Measurements from ENCODE around the gene DCTN3.

DCTN3 gene

DNA sequence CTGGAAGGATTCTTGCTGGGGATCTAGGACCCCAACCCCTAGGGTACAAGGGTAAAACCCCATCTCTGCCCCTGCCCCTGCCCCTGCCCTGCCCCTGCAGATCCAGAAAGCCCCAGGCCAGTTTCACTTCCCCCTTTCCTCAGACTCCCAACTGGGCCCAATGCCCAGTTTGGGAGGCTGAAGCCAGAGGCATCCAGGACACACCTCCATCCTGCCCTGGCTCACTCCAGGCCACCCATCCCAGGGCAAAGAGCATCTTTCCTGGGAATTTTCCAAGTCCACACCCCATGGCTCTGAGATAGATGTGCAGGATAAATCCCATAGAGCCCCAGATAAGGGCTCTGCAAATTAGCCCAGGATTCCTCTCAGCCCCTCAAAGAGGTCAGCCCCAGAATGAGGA lies 48.2 kb downstream of the DCTN3 start:
- no peak for DNase-seq

DNA sequence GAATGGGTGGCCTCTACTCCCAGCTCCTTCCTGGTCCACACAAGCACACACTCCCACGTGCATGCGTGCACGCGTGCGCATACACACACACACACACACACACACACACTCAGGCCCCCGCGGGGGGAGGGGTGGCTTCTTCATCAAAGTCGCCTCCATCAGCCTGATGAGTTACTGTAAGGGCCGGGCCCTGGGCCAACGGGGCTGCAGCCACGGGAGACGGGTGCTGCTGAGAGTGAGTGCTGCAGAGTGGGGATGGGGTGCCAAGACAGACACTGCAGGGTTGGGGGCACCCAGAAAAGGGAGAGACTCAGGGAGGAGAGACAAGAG lies 48.8 kb downstream of the DCTN3 start:
- DNase-seq: no peak

DNA sequence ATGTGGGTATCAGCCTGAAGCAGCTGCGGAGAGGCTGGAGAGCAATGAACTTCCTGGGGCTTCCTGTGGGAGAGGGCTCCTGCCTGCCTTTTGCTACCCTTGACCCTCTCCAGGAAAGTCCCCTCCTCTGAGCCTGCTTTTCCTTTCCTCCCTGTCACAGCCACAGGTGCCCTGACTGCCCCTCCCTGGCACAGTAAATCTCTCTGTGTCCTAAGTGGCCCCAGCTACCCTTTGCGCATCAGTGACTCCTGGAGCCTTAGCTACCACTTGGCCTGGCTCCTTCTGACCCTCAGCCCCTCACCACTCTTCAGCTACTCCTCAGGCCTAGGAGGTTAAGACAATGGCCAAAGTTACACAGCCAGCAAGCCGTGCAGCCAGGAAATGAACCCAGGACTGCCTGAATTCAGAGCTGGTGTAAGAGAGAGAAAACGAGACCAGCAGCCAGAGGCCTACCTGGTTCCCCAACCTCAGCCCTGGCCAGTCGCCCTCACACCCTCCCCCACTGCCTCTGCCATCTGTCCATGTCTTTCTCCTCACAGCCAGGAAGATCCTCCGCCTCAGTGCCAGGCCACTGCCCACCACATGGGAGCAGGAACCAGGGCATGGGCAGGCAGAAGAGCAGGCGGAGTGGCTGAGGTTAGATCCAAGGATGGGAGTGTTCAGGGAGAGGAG lies 49.4 kb downstream of the DCTN3 start:
- no peak for DNase-seq

DNA sequence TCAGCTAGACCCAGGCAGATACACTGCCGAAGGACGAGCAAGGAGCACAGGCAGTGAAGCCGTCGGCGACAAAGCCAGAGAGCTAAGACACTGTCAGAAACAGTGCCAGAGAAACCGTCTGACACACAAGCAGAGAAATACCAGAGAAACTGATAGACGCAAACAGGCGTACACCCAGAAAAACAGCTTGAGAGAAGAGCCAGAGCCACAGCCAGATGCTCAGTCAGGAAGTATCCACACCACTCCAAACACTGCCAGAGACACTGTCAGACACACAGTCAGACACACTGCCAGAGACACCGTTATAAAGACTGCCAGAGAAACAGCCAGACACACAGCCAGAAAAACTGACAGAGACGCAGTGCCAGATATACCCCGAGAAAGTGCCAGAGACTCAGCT lies 49.9 kb downstream of the DCTN3 start:
- no peak for DNase-seq

DNA sequence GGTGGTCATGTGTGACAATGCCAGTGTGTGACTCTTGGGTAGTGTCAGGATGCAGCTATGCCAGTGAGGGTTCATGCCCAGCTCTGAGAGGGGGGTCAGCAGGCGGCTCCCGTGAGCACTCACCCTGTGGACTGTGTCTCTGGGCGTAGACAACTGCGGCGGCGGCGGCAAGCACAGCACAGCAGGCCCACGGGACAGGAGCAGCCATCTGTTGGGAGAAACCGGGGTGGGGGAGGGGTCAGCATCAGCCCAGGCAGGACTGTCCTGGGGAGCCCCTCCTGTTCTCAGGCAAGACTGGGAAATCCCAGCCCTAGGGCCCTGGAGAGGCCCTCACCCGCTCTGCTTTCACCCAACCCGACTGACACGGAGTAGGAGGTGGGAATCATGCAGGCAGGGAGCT lies 51.5 kb downstream of the DCTN3 start:
- no peak for DNase-seq

DNA sequence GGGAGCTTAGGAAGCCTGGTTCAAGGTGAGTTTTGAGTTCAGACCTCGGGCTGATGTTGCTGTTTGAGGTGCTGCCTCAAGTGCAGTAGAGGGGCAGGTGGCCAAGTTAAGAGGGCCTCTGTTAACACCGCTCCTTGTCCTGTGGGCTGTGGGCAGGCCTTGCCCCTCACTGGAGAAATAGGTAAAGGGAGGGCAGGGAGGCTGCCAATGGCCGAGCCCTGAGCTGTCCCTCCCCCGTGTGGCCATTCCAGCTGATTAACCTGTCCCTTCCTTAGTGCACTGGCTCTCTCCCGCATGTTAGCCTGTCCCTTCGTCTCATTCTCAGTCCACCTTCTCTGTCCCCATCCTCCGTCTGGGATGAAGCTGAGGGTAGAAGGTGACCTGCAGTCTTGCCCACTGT lies 52.2 kb downstream of the DCTN3 start:
- DNase-seq: no peak

DNA sequence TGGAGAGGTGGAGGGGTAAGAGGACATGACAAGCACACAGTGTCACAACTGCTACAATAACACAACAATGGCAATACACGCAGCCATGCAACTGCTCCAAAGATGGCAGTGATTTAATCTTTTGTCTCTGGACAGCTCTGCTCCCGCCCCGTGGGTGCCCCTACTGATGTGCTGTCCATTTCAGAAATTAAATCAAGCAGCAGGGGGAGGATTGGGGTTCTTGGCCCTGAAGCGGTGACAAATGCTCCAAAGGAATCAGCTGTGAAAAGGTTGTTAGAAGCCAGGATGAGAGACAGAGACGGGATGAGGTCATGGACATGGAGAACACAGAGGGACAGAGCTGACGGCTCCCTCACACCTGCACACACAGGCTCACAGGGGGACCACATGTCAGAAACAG lies 53.3 kb downstream of the DCTN3 start:
- DNase-seq: no peak

DNA sequence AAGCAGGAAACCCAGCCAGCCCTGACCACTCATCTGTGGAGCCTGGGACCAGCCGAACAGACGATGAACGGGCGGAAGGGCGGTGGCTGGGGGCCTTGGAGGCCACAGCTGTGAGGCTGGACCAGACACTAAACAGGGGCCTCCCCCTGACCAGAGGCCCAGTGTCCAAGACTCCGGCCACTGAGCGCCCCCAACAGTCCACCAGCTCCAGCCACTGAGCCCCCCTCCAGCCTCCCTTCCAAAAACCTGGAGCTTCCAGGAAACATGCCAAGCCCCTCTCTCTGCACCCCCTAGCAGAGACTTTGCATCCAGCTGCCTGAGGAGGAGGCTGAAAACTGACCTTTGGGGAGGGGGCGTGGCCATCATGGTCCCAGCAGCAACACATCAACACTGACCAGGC lies 54.0 kb downstream of the DCTN3 start:
- DNase-seq: no peak

DNA sequence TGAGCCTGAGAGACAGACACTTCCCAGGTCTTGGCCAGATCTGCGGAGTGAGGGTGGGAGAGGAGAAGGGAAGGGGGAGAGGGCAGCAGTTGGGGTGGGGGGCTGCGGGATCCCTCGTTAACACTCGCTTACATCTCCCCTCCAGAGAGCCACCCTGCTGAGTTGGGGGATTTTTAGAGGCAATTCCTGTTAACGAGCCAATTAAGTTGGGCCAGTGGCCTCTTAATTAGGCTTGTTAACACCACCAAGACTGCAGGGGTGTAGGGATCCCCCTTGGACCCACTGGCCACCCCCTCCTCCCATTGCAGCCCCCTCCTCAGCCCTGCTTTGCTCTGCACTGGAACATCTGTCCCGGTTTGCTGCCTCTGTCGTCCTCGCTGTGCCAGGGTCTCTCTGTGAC lies 54.4 kb downstream of the DCTN3 start:
- no peak for DNase-seq

DNA sequence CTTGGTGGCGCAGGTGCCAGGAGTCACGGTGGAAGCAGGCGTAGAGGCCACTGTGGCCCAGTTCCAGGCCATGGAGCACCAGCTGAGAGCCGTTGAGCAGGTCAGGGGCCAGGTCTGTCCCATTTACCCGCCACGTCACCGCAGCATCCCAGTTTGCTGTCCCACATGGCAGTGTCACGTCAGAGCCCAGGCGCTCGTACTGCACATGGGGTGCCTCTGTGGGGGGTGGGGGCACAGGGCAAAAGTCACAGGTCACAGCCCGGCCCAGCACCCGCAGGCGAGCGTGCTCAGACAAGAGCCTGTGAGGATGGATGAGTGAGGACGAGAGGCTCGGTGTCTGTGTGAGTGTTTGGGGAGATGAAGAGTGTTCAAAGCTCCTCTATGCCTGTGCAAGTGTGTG lies 55.7 kb downstream of the DCTN3 start:
- no peak for DNase-seq
